HG03457 (cell line): ENCODE measurements around the gene PPM1A.

Experiments
- ATAC-seq: cut with Tn5 transposase; IDR thresholded peaks from one replicate; pipeline ENCODE4 v1.9.1; 2021; ENCODE audit warnings: moderate number of reproducible peaks; ENCODE audit not compliant: unreplicated experiment

The PPM1A gene

DNA sequence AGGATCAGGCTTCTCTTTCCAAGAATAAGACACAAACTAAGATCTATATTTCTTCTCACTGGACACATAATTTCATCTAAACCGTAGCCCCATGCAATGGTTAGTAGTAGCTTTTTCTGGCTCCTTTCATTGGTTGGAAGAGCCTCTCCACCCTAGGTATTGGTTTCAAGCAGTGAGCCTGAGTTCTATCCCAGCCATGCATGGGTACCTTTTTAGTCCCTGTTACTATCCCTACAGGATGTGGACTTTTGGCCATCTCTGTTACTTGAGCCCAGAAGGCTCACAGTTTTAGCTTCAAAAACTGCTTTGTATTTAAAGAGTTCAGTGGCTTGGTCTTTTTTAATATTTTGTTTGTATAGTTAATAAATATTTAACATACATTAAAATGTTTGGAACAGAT is 16.1 kb downstream of the PPM1A start:
- ATAC-seq: no peak

DNA sequence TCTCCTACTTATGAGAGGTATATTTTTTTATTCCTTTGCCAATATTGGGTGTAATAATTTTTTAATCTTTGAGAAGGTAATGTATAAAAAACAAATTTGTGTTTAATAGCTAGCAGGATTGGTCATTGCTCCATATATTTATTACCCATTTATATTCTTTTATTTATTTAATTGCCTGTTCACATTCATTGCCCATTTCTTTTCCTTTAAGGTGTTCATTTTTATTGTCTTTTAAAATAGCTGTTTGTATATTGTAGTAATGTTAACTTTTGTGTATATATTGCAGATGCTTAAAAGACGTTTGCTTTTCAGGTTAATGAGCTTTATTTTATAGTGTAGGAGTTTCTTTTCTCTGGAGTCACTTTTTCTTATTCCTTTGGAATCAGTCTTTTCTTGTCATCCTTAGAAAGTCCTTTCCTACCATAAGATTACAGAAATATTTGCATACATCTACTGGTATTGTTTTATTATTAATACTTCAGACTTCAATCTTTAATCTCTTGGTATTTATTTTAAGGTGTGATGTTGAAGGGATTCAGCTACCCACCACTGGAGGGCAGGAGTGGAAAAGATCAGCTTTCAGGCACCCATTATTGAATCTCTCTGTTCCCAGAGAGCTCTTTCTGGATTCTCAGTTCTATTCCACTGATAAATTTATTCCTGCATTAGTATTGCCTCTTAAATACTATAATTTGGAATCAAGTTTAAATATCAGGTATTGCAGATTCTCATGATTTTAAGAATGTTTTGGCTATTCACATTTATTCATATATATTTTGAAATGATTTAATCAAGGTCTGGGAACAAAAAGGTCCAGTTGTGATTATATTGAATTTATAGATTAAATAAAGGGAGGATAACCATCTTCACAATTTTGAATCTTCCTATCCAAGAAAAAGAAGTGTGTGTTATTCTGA is 17.3 kb downstream of the PPM1A start:
- ATAC-seq: no peak

DNA sequence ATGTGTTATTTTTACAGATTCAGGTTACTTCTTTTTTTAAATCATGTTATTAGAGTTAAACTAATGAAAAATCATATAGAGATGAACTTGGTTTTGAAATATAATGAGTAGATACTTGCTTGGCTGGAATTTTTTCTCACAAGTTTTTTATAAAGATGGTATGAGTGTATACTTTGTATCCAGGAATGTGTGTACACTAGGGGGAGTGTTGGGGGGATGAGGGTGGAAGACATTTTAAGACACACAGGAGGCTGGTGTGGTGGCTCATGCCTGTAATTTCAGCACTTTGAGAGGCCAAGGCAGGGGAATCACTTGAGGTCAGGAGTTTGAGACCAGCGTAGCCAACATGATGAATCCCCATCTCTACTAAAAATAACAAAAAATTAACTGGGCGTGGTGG is 23.2 kb downstream of the PPM1A start:
- no peak for ATAC-seq

DNA sequence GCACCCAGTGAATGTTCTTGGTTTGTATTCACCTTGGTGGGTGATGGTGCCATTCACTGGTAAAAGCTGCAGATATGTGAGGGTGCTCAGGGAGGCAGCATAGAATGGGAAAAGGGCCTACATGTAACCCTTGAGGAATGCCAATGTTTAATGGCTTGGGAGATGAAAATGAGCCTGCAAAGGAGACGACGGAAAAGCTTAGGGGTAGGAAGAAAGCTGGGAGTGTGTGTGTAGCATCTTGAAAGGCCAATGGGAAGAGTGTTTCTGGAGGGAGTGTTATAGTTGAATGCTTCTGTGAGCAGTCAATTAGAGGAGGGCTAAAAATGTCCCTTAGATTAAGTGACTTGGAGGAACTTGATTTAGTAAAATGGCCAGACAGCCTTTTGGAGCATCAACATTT is 24.9 kb downstream of the PPM1A start:
- ATAC-seq: no peak

DNA sequence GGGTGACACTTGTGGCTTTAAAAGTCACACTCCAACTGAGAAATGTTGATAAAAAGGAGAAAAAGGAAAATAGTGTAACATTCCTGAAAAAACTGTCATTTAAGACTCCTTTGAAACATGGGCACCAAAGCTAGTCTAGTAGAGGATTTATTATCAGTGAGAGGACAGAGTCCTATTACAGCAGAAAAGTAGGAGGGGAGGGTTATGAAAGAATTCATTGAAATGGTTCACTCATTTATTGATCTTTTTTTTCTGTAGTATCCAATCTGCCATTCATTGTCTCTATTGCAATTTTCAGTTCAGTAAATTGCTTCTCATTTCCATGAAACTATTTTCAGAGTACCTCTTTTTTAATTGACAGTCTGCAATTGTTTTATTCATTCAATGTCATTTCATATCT is 25.4 kb downstream of the PPM1A start:
- ATAC-seq: no peak

DNA sequence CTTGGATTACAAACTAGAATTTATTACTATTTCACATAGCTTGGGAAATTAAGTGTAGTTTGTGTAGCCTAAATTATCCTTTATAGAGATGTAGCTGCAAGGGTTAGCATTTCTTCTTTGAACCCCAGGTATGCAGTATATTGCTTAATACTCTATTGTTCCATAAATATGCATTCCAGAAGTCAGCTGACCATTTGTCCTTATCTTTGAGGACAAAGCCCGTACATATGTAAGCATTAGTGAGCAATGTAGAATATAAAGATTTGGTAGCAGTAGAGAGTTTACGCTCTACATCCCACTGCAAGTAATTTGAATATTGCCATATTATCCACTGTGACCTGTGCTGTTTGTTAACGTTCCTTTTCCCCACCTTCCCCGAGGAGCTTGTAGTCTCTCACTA is 26.9 kb downstream of the PPM1A start:
- no peak for ATAC-seq

DNA sequence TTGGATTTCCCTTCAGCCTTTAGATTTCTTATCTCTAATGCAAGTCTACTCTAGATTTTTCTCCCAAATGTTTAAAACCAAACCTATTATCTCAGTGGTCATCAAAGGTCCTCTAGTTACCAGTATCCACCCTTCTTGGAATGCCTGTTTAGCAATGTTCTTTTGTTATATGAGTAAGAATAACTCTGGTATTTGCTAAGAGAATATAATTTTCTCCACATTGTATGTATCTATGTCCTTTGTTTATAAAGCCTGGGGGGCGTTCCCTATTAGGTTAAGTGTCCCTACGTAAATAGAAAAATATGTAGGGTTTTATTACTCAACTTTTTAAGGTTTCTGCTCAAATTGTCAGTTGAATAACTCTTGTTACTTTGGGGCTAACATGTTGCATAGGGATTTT is 27.3 kb downstream of the PPM1A start:
- no peak for ATAC-seq

DNA sequence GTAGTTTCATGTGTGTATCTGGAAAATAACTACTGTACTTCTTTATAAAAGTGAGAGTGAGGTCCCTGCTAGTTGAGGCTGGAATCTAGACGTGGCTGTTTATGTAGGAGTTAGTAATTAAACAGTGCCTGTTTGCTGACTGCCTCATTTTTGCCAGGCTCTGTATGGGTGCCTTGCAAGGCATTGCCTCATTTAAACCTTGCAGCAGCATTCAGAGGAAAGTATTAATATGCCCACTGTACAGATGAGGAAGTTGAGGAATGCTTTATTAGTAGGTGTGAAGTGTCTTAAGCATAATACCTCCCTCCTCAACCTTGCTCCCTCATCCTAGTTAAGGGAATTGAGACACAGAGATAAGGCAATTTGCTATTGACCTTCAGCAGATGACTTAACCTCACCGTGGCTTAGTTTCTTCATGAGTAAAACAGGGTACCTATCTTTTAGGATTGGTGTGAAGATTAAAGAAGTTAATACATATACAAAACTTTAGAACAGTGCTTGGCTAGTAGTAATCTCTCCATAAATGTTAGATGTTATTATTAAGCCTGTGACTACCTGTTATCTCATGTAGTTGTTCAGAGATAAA is 28.7 kb downstream of the PPM1A start:
- no peak for ATAC-seq

DNA sequence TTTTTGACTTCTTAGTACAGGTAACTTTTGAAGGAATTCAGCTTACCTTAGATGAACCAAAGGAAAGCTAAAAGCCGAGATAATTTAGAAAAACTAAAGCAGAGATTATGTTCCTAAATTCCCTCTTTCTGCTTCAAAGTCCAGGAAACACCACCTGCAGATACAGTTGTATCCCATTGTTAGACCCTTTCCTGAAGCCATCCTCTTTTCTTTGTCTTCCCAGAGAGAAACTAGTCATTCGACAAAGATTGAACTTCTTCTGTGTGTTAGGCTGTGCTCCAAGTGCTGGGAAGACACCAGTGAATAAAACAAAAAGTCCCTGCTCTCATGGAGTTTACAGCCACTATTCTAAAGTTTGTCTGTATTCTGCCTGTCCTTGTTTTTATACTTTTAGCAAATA is 29.3 kb downstream of the PPM1A start:
- no peak for ATAC-seq

DNA sequence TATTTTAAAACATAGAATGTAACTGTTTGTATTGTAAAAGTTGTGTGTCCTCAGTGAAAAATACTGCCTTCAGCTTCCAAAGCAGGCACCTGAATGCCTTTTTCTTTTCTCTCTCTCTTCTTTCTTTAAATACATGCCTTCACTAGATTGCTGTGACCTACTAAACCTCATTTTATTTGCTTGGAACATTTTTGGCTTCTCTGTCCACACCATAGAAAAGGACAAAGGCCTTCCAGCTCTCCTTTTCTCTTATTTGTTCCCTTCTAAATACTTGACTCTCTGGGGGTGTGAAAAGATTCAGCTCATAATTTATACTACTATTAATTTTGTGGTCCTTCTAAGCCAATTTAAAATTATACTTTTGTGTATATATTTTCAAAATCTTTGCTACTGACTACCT is 38.4 kb downstream of the PPM1A start:
- no peak for ATAC-seq

DNA sequence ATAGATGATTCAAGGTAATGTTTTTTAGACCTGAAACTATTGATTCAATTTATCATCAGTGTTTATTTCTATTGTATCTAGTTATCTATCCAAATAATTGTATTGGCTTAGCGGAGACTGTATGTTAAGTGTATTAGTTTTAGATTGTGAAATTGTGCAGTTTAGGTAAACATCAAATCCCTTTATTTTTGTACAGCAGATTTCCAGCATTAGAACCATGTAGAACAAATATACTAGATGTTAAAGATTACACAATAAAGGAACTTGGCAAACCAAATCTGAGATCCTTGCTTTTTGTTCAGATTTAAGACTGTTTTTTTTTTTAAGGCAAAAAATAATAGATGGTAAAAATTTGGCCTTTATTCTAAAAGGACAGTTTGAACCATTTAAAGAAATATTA is 39.3 kb downstream of the PPM1A start:
- no peak for ATAC-seq

DNA sequence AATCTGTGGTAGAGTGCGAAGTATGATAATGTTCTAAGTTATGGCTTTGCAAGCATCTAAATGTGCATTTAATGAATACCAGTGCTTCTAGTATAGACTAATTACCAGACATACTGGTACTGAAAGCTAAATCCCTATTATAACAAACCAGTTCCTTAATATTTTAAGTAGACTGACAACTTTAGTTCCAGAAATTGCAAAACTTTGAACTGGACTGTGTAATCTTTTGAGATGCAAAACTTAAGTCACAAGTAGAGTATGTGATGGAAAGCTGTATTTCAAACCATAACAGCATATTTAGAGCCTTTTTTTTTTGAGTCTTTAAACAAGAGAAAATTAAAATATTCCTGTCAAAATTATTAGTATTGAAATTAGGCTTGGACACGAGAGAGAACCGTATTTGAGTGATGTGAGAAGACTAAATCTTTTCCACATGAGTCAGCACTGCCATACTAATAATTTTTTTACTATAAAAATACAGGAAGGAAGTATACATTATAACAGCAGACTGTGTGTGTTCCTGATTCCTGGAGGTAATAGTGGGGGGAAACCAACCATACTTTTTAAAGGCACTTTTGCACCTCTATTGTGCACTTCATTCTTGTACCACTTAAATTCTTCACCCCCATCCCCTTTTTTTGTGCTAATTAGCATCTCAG is 45.5 kb downstream of the PPM1A start:
- no peak for ATAC-seq

DNA sequence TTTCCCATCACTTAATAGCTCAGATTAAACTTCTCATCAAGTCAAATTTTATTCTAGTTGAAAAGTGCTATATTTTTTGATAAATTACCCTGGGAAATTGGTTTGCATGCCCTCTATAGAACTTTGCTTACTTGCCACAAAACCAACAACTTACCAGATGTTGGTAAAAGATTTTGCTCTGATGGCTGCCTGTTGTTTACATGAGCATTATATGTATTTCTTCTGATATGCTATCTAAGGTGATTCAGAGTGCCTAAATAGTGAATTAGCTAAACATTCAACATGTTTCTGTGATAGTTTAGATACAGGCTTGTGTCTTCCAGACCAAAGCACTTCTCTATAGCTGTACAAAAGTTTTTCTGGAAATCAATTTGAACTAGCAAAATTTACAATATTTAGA is 51.0 kb downstream of the PPM1A start:
- ATAC-seq: no peak

DNA sequence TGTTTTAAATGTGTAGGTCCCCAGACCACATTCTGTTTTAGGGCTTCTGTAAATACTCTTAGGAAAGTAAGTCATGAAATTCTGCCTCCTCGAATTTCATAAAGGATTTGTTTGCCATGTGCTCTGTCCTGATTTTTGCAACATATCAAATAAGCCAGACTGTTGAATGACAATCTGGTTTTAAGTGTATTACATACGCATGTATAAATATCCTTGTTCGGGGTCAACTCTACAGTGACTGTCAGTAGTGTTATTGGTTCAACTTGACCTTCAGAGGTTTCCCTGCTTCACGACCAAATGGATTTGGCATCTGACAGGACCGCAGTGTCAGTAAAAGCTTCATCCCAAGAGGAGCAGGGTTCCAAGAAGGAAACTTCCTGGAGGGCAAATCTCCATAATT is 52.7 kb downstream of the PPM1A start:
- ATAC-seq: no peak

DNA sequence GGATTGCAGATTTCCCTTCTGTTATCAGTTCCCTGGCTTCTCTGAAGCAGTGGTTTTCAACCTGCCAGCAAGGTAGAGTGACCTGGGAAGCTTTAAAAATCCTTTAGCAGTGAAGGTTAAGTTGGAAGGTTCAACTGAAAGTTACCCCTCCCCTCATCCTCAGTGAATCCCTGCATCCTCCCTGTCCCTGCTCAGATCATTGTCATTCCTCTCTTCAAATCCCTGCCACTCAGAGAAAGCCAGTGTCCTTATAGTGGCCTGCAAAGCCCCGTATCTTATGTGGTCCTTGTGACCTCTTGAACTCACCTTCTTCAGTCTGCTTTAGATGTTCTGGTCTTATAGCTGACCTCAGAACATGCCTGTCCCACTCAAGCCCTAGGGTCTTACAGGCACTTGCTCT is 53.6 kb downstream of the PPM1A start:
- no peak for ATAC-seq

DNA sequence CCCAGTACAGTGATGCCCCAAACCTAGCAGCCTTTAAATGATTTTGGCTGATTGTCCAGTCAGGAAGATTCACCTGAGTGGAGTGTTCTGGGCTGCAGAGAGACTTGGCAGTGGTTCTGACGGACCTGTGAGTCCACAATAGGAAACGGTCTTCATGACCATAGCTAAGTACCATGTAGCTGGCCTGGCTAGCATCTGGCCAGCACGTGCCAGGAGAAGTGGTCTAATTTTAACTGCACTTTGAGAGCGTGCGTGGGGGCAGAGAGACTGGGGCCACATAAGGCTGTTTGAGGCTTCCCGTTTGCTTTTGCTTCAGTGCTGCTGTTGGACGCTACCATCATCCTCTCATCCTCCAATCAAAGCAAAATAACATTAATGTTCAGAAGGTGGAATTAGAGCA is 54.7 kb downstream of the PPM1A start:
- no peak for ATAC-seq

DNA sequence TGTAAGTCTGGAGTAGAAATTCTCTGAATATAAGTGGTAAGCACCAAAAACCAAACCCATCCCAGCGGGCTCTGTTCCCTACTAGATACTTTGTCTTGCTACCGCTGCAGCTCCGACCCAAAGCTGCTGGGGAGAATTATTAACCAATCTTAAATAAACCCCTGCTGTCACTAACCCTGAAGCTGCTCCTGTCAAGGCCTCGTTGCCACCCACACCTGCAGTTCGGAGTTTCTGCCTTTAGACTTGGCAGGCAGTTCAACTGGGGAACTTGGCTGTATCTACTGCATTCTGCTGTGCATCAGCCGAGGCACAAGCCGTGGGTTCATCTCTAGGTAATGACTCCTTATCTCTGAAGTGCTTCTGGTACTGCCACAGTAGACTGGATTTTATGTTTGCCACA is 55.5 kb downstream of the PPM1A start:
- ATAC-seq: no peak

DNA sequence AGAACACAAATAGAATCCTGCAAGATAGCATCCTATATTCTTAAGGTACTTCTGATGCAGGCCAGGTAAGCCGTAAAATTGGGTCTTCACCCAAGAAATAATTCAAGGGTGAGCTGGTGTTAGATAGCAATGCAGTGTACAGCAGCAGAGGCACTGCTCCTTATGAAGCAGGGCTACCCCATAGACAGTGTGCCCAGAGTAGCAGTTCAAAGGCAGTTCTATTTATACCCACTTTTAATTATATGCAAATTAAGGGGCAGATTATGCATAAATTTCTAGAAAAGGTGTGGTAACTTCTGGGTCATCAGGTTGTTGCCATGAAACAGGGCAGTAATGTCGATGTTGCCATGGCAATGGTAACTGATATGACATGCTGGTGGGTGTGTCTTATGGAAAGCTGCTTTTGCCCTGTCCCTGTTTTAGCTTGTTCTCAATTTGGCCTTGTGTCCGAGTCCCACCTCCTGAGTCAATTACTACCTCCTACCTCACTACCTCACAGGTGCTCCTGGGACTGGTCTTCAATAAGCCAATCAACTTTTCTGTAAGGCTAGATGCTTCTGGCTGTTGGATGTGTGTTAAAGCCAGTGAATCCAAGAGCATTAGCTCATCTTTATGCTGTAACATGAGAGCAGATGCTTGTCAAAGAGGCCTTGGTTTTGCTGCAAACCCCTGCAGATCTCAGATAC is 61.0 kb downstream of the PPM1A start:
- ATAC-seq: no peak

DNA sequence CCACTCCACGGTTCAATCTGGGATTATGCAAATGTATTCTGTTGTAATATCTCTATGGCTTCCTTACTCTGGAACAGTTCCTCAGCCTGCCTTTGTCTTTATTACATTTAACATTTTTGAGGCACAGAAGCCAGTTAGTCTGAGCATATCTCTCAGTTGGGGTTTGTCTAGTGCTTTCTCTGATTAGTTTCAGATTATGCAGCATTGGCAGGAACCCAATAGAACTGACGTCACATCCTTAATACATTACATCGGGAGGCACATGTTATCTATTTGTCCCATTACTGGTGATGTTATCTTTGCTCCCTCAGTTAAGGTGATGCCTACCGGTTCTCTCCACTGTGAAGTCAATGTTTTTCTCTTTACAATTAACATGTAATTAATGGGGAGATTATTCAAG is 62.4 kb downstream of the PPM1A start:
- no peak for ATAC-seq

DNA sequence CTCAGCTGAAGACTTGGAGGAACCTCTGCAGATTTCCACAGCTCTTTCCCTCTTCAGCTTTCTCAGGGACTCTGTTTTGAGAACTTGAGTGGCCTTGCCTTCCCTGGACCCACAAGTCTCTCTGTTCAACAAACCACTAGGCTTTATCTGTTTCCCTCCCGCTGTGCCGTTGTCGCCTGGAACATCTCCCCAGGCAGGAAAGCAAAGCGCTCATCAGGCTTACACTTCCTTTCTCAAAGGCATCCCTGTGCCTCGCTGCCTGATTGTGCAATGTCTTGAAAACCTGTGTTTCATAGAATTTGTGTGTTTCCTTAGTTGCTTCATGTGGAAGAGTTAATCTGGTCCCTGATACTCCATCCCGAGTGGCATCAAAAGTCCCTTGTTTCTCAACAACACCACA is 64.1 kb downstream of the PPM1A start:
- no peak for ATAC-seq

DNA sequence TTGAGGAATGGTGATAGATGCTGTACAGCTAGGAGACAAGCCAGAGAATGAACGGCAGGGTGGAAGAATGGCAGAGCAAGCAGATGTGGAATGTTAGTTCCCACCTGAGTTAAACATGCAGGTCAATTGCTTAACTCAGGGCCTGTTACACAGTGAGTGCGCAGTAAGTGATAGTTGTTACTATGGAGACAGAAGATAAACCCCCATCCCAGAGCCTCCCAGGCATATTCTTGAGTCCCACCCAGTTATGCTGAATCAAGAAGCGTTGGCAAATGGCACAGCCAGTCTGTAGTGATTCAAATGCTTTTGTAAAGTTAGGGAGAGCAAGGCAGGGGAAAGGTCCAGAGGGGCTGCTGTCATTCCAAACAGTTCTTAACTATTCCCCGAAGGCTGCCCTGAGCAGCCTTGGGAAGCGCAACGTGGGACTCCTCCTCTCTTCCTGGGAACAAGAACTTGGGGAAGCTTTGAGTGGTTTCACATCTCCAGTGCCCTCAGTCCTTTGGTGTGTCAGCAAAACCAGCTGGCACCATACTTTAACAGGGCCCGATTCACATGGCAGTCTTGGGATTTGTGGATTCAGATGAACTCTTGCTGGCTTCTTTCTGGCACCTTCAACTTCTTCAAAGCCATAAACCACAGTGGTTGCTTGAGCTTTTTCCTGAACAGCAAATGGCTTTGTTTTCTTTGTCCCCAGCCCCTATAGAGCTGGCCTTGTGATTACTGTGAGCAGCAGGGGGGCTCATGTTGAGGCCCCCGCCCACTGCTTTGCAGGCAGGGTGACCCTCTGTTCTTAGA is 66.4 kb downstream of the PPM1A start:
- ATAC-seq: no peak
